Activated CD4-positive, alpha-beta T cell treated with anti-CD3 and anti-CD28 coated beads, Interleukin-2, amount 50 U/mL, for 4 hours (primary cell): ENCODE data around the gene SLC22A12.

Experiments
- DNase-seq, 2 experiments: peaks; one replicate each; pipeline ENCODE4 v3.0.0-alpha.2; 2020

Gene SLC22A12

DNA sequence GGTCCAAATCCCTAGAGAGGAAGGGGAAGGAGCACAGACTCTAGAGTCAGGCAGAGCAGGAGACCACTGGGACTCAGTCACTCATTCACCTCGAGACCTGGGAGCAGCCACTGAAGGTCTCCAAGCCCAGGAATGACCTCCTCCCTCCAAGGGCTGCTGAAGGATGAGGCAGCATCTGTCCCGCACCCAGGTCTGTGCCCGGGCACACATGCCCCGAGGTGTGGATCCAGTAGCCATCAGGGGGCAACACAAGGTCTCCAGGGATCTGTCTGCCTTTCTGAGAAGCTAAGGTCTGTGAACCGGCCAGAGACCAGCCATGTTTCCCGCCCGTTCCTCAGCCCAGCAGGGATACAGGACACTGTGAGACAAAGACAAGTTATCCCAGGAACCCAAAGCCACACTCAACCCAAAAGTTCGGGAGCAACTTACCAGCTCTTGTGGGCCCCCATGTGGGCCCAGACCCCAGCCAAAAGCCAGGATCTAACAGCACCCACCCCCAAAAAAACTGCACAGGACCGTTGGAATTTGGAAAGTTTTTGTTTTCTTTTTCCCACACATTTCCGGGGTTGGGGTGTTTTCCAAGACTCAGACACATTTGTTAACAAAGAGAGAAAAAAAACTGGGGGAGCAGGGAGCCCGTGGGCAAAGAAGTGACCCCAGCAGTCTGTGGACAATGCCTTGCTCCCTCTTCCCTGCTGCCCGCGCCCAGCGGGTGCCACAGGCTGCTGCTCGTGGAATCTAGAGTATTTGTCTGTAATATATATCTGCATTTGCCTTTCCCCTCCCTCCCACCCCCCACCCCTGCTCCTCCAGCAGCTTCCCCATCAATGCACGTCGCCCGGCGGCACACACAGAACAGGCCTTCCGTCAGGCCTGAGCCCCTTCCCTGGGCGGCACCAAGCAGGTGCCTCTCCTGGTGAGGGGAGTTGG is 14.9 kb downstream of the SLC22A12 start:
- no peak for DNase-seq

DNA sequence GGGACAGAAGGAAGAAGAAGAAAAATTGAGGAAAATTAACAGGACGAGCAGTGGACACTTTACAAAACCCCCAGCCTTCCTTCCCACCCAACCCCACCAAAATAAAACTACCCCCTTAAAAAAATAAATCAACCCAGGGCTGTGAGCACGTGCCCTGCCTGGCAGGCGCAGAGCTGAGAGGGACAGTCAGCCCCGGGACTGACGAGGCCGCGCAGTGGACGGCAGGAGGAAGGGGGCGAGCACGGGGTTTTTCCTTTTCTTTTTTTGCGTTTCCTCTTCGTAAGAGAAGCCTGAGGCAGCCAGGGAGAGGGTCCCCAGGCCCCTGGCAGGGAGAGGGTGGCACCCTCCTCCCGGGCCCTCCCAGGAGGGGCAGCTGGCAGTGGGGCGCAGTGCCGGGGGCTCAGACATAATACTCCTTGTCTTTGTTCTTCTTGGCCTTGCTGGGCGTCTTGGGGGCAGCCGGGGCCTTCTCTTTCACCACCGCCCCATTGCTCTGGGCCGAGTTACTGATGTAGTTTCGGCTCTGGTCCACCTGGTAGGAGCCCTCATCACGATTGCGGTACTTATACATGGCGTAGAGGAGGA is 15.9 kb downstream of the SLC22A12 start:
- DNase-seq = no peak

DNA sequence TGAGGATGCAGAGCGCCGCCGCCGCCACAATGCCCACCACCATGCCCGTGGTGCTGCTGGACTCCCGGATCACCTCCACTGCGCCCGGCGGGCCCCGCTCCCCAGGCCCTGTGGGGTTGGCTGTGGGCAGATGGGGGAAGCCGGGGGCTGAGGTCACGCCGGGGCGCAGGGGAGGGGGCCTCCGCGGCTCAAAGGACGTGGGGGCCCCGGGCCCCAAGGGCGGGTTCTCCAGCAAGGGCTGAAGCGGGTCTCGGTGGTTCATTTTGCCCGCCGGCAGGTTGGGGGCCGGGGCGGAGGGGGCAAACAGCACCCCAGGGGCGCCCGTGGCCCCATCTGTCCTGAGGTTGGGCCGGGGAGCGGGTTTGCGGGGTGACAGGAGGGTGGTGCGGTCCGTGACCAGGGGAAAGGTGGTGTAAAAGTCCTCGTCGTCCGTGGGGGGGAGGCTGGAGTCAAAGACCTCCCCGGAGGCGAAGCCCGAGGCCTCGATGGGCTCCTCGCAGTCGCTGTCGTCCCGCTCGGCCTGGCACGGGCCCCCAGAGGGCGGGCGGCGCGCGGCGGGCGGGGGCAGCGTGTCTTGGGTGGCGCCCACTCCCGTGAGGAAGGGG is 16.5 kb downstream of the SLC22A12 start:
- DNase-seq = no peak

DNA sequence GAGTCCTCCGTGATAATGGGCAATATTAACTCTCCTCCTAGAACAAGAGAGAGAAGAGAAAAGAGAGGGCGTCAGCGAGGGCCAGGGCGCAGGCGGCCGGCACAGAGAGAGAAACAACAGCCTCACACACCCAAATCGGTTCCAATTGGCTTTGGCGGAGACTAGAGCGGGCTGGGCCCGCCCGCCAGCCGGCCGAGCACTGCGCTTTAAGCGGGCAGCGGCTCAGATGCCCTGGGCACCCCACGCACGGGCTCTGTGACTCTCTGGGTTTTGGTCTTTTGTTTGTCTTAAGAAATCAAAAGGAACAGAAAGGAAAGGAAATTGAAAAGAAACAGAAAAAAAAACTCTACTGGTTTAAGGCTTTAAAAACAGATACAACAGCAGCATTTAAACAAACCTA is 17.0 kb downstream of the SLC22A12 start:
- no peak for DNase-seq

DNA sequence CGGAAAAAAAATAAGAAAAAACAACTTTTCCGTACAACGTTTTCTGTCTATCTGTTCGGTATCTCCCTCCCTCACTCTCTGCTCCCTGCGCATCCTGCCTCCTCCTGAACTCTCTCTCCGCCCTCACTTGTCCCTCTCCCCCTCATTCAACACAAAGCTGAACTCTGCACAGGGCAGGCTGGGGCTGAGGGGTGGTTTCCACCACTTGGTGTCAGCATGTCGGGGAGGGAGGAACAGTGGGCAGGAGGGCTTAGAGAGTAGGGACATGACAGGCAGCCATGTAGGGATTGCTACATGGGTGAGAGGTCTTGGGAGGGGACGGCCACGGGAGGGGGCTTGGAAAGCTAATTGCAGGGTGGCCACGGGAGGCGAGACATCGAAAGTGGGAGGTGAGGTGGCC is 17.6 kb downstream of the SLC22A12 start:
- no peak for DNase-seq

DNA sequence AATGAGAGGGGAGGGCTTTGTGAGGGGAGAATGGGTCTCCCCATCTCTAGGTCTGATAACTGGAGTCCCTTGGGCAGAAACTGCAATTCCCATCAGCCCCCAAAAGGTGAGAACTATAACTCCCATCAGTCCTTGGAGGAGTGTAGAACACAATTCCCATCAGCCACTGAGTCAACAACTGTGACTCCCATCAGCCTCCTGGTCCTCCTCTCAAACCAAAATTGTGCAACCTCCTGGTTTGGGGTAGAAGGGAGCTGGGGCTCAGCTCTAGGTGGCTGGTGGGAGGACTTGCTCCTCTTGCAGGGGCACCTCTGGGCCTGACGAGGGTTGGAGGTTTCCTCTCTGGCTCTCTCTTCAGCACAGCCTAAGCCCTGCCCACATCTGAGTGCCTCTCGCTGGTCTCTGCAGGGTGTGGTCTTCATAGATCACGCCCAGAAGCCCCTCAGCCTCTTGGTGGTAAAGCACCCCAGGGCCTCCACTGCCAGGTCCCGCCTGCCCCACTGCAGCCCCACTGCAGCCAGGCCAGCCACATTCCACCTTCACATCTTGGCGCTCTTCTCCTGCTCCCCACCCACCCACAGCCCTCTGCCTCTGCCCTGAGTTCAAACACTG is 18.5 kb downstream of the SLC22A12 start:
- no peak for DNase-seq

DNA sequence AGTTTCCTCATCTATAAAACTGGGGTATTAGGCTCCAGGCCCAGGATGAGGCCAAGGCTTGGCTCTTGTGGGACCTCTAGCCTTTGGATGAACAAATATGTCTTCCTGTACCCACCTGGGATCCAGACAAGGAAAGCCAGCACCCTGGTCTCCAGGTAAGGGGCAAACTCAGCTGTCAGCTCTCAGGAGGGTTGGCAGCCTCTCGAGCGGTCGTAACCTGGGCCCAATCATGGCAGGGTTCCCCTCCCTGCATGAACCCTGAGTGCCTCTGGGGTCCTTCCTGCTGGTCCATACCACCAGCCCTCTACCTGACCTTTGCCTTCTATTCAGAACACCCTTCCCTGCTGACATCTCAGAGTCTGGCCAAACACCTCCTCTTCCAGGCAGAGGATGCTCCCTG is 19.6 kb downstream of the SLC22A12 start:
- no peak for DNase-seq

DNA sequence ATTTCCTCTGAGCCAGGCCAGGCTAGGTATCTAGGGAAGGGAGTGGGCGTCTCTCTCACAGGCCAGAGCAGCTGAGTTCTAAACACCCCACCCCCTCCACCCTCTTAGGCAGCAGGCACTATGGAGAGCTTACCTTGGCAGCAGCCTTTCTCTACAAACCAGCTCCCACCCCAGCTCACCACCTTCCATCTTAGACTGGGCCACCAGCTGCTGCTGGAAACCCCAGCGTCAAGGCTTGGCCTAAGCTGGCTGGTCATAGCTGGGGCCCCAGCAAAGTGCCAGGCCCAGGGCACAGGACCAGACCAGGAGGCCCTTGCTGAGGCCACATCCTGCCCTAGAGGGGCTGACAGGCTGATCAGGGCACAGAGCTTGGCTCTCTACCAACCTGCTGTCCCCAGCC is 20.2 kb downstream of the SLC22A12 start:
- DNase-seq = no peak

DNA sequence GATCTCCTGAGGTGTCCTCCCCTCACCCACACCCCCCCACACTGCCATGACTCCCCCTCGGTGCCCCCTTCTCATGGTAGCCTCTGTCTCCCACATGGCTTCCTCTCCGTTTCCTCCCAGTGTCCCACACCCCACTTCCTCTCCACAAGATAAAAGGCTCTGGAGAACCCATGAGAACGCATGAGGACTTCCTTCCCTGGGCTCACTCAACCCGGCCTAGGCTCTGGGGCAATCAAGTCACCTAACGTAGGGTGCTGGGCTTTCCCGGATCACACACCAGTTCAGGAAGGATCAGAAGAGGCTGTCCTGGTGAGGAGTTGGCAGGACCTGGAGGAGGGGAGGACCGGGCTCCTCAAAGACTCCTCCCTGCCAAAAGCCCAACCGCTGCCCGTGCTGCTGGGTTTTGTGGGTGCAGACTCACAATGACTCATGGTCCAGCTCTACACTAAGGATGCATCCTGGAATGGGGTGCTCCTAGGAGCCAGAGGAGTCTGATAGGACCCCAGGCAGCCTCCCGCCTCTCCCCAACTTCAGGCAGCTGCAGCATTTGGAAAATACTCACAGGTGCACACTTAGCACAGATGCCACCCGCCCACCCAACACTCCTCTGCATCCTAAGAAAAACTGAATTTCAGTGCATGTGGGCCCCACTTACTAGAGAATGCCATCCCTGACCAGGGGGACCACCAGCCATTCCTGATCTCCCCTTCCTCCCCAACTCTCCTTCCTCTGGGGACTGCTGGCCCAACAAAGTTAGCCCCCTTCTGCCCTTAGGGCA is 21.0 kb downstream of the SLC22A12 start:
- no peak for DNase-seq

DNA sequence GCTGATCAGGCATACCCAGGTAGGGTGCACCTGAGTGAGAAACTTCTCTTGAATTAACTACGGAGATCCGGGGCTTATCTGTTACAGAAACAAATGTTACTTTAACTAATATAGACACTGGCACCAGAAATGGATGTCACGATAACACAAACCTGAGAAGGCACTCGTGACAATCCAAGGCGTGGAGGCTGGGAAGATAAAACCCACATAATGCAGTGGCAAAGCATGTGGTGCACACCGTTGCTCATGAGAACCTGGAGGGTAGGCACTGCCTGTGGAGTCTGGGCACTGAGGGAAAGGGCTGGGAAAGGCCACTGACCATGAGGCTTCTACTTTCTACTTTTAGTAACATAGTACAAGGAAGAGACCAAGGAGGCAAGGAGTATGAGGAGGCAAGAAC is 22.6 kb downstream of the SLC22A12 start:
- no peak for DNase-seq

DNA sequence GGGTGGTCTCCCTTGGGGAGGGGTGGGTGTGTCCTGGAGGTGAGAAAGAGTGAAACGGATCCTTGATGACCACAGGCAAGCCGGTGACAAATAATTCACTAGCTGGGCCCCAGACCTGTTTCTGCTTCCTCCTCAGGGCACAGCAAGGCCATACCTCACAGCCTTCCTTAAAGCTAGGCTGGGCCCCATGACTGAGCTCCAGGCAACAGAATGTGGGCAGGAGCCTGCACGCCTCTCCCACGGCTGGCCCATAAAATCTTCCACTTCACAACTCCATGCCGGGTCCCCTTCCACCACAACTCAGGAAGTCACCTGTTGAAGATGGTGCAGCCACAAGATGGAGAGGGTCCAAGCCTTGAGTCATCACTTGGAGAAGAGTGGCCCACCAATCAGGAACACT is 23.9 kb downstream of the SLC22A12 start:
- no peak for DNase-seq

DNA sequence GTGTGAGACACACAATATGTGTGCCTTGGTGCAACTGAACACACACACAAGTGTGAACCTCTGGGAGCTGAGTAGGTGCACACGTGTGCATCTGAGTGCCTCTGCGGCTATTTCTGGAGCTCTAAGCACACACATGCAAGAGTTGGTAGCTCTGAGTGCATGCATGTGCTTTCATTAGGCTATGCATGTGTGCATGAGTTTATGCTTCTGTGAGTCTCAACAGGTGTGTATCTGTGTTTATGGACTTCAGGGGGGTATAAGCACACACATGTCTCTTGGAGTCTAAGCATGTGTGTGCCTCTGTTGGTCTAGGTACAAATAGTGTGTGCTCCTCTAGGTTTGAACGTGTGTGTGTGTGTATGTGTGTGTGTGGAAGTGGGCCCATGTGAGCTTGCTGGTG is 25.8 kb downstream of the SLC22A12 start:
- no peak for DNase-seq

DNA sequence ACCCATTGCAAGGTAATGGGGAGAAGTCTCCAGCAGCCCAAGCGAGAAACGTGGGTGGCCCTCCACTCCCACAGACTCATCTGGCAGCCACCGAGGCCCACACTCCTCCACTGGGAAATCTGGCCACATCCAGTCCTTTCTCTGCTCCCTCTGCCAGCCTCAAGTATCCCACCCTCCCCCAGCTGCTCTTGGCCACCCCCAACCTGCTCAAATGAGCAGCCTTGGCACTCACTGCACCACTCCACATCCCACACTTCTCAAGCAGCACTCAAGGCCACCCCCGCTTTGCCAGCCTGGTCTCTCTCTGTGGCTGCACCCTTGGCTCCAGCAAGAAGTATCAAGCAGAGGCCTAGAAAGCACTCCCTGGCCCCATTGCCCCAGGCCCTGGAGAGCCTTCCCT is 28.2 kb downstream of the SLC22A12 start:
- no peak for DNase-seq

DNA sequence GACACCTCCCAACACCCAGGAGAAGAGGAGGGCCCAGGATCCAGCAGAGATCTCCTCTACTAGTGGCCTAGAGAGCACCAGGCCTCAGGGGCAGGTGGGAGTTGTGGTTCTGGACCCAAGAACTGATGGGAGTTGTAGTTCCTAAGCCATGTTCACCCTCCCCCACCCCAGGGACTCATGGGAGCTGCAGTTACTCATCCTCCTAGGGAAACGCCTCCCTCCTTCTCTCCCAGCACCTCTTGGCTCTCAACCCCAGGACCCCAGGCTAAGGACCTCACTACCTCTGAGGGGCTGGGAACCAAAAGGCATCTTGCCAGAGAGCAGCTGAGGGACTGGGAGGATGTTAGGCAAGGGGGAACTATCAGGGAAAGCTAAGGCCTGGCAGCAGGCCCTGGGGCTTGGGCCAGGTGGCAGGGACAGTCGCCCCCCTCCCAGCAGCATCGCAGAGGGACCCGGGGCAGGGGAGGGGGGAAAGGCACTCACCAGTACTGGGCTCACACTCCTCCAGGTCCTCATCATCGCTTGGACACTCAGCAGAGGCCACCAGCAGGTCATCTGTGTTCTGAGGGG is 28.9 kb downstream of the SLC22A12 start:
- no peak for DNase-seq

DNA sequence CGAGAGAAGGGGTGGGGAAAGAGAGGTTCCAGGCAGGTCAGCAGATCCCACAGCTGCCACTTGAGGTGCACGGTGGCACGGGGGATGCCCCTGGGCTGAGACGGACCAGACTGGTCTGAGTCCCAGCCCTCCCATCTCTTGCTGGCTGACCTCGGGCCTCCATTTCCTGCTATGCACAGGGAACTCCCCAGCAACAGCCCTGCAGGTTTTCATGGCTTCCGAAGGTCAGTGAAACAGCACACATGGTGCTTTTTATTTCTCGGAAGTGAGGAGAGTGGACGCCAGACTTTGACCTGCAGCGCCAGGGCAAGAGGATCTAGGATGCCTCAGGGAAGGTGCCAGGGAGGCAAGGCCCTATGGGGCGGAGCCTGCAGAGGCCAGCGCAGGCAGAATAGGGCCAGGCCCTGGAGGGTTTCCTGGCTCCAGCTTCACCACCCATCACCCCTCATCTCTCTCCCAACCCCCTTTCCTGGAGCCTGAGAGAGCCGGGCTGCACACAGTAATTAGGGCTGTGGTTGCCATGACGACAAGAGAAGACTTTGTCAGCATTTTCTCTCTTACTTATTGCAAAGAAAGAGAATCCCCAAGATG is 29.5 kb downstream of the SLC22A12 start:
- no peak for DNase-seq

DNA sequence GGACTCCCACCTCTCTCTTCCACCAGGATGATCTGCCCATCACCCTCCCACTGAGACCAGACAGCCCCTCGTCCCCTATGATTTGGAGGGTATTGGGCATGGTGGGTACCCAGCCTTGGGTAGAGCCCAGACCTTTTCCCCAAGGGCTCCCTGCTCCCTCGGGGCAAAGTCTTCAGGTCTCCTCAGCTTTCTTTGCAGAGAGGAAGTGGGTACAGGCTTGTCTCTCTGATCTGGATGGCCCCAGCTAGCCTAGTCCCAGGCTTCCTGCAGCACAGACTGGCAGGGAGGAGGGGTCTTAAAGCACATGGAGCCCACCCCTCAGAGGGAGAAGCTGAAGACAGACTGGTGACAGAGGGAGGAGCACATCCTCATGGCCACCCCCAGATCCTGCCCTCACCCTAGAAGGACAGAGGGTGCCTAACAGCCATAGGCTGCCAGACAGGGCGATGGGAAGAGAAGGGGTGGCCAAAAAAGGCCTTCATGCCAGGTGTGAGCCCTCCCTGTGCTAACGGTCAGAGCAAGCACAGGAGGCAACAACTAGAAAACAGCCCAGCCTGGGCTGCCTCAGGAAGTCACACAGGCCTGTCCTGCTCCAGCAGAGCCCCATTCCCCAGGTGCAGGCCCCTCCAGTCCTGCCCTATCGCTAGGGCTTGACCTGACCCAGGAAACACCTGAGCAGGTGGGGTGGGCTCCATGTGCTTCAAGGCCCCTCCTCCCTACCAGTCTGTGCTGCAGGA is 30.4 kb downstream of the SLC22A12 start:
- DNase-seq = no peak

DNA sequence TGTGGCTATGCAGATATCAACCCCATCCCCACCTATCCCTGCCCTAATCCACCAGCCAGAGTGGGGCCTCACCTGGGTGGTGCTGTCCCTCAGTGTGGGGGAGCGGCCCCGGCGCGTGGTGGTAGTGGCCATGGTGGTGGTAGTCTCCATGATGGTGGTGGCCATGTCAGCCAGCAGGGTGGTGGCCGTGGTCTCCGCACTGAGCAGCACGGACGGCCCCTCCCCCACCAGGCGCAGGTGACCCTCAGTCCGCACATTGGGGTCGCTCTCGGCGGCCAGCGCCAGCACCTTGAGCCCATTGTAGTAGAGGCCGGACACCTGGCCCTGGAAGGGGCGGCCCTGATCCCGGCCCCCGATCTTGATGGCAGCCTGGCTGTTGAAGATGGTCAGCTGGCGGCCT is 31.7 kb downstream of the SLC22A12 start:
- DNase-seq = no peak

DNA sequence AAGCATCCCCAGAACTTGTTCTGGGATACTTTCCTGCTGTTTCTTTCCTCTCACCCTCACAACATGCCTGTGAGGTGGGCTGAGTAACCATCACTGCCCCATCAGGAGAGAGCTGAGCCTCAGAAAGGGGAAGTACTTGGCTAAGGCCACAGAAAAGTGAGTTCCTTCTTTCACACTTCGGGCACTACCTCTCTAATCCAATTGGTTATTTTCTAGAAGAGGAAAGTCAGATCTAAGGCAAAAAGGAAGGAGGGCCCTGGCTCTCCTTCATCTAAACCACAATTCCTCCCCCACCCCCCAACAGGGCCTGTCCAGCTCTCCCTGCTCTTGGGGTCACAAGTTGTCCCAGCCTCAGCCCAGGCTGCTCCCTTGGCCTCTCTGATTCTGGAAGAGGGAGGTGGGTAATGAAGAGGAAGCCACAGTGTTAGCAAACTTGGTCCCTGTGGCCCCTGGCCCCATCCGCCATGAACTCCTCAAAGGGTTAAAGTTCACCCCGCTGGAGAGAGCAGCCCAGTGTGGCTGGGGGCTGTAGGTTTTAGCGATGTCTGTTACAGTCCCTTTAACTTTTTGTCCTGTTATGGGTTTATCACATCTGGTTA is 34.0 kb downstream of the SLC22A12 start:
- DNase-seq = no peak

DNA sequence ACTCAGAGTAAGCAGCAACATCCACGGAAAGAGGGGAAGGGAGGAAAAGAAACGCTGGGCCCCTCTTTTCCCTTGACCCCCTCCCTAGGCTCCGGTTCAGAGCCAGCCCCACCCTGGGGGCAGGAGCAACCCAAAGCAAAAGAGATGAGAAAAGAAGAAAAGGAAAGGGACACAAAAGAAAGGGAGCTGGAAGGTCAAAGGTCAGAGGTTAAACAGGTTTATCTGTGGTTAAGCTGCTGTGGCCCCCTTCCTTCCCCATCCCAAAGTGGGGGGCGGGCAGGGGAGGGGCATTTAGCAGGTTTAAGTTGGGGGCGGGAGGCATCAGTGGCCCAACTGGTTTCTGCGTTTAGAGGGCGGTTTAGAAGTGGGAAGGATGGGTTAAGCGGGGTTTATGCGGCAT is 35.6 kb downstream of the SLC22A12 start:
- DNase-seq = no peak

DNA sequence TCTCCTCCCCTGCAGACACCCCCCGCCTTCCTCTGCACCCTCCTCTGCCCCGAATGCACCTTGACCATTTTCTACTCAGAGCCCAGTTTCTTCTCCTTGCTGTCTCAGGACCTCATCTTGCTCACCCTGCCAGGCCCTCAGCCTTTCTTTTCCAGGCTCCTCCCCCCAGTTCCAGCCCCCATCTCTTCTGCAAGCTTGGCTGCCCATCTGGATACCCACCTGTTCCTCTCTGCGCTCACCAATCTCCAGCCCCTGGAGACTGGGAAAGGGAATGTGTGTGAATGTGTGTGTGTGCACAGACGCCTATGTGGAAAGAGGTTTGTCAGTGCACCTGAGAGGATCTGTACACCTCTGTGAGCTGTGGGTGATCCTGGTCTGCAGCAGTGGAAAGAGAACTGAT is 36.4 kb downstream of the SLC22A12 start:
- DNase-seq = no peak

DNA sequence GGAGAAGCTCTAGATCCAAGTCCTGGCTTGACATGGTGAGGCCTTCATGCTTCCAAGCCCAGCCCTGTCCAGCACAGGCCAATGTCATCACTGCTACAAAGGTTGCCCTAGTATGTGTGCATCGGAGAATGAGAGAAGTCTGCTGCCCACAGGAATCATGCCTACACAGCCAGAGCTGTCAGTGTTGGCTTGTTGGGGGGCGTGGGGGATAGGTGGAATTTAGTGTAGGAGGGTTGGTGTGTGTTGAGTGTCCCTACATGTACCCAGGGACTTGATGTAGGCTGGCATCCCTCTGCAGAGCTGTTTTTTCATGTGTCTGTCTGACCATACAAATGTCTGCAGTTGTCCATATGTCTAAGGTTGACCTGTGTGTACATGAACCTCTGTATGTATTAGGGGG is 37.6 kb downstream of the SLC22A12 start:
- DNase-seq = no peak
